ENCODE results near the gene CMTM3. TPM values are rescaled to one million over a fixed set of nuclear protein-coding genes. Genes with fewer than 3 reads are reported as not detected.

The CMTM3 gene
- total and polyA plus RNA-seq, 9 of the 15 experiments (the other 6 are each of a cell fraction or from before 2014, with no cell fraction given) = 4.6 to 33.4 (median 17.5) TPM

GRCh38 chr16:66650707-66651473, 46.4 kb downstream of the CMTM3 start (continued):
- TF ChIP-seq CTCFL (IDR thresholded peaks at IDR 0.05; ENCODE audit: borderline replicate concordance, insufficient read depth, low read depth, low read length, poor library complexity, severe bottlenecking) (peak; percentile 48), TAF15 (IDR thresholded peaks at IDR 0.05; ENCODE audit: low read depth, low read length) (no peak), KAT8 (IDR thresholded peaks at IDR 0.05; ENCODE audit: low read depth) (no peak), TEAD2 (tag; IDR thresholded peaks at IDR 0.05) (no peak), NRF1 (conservative IDR thresholded peaks at IDR 0.05 in 1 of 2, IDR thresholded peaks at IDR 0.05 in 1 of 2) (no peak), ARID3B (CRISPR knock-in tag; IDR thresholded peaks at IDR 0.05; ENCODE audit: borderline replicate concordance) (no peak), NUFIP1 (IDR thresholded peaks at IDR 0.05; ENCODE audit: partially characterized antibody) (no peak), ZNF23 (CRISPR knock-in tag; IDR thresholded peaks at IDR 0.05) (no peak), RCOR1 (IDR thresholded peaks at IDR 0.05; ENCODE audit: borderline replicate concordance in 1 of 2, low read depth in 2 of 2, low read length in 2 of 2) (peak in 1 of 2 experiments; percentile 66; a peak in 1 of 4 replicates), SOX6 (IDR thresholded peaks at IDR 0.05) (0 out of 2 replicates have a peak, but pooled peaks have one; percentile 29), L3MBTL2 (IDR thresholded peaks at IDR 0.05) (0 out of 2 replicates have a peak, but pooled peaks have one; percentile 16), ZNF324 (CRISPR knock-in tag; IDR thresholded peaks at IDR 0.05) (no peak), ZHX1 (conservative IDR thresholded peaks at IDR 0.05; ENCODE audit: low read length) (no peak), SMARCA4 (IDR thresholded peaks at IDR 0.05) (peak; percentile 76), SP1 (CRISPR knock-in tag; IDR thresholded peaks at IDR 0.05) (0 out of 2 replicates have a peak, but pooled peaks have one; percentile 25), SMARCE1 (IDR thresholded peaks at IDR 0.05) (peak; percentile 62; the same call in 1 of the 2 replicates), SRF (CRISPR knock-in tag; IDR thresholded peaks at IDR 0.05) (no peak), BHLHE40 (IDR thresholded peaks at IDR 0.05; ENCODE audit: low read length) (peak; percentile 38; the same call in 1 of the 2 replicates), SRSF9 (IDR thresholded peaks at IDR 0.05; ENCODE audit: borderline replicate concordance, low read depth, low read length) (no peak), MEF2A (IDR thresholded peaks at IDR 0.05; ENCODE audit: control insufficient read depth, low read depth, low read length) (no peak)
